SKM-1 treated with dmso at 0.1 percent for 144 hours (cell line): ENCODE measurements around the gene APP.

ENCODE experiments used
- DNase-seq: peaks from one replicate; lab custom pipeline; 2025; ENCODE audit not compliant: unreplicated experiment; lab: John Stamatoyannopoulos, UW

APP gene

GRCh38 chr21:25837533-25838265 lies 332.9 kb downstream of the APP start:
- no peak for DNase-seq

DNA sequence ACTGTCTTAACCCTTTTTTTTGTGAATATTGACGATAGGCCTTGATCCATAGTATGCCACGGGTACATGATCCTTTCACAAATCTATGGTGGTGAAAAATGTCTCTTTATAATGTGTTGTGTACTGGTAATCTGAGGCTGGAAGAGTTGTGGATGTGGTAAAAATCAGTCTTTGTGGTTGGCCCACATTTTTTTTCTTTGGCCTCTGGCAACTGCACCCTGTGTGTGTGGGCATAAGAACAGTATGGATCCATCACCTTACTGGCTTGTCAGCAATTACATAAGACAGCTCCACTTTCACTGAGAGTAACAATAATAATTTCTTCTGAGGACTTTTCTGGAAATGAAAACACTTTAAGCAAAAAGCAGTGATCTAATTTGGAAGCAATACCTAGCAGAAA lies 334.2 kb downstream of the APP start:
- no peak for DNase-seq

- no peak for DNase-seq
Observed at GRCh38 chr21:25834381-25834780, 336.2 kb downstream of the APP start.

DNA sequence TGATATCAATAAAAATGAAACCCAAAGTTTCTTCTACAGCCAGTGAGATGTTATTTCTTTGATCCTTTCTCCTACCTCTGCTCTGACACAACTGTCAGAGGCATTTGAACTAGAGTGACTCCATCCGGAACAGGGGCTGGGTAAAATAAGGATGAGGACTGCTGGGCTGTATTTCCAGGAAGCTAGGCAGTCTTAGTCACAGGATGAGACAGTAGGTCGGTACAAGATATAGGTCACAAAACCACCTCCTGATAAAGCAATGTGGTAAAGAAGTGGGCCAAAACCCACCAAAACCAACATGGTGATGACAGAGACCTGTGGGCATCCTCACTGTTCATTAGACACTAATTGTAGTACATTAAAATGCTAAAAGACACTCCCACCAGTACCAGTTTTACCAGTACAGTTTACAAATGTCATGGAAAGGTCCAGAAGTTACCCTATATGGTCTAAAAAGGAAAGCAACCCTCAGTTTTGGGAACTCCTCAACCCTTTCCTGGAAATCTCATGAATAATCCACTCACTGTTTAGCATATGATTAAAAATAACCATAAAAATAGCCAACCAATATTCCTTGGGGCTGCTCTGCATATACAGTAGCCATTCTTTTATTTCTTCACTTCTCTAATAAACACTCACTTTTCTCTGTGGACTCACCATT lies 339.1 kb downstream of the APP start:
- DNase-seq, result no peak
